ENCODE results near the gene HHIPL1. TPM values are rescaled to one million over a fixed set of nuclear protein-coding genes. Genes with fewer than 3 reads are reported as not detected.

The HHIPL1 gene
- total RNA-seq, 1 donor from 2014 or later: 0.86 TPM

DNA sequence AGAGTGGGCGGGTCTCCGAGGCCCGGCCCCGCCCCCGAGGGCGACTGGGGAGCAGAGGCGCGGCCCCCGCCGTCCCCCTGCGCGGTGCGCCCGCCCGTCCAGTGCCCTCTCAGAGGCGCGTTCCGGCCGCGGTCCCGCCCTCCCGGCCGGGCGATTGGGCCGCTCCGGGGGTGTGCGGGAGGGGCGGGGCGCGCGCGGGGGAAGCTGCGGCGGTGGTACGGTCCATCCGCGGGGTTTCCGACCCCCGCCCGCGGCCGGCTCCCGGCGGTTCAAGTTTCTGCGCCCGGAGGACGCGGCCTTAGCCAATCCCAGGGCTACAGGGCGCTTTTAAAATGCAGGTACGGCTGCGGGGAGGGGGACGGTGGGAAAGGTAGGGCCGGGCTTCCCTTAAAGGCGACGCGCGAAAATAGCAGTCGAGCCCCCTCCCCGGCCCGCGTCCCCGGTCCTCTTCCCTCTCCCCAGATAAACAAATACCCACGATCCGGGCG is 40.6 kb upstream of the HHIPL1 start:
- H3K27ac ChIP-seq (ENCODE audit: low read depth, low read length): peak overlapping the region; percentile 57
- peak overlapping the region; percentile 96 for H2AFZ ChIP-seq (ENCODE audit: low read depth, low read length)
- H3K4me1 ChIP-seq (ENCODE audit: insufficient read depth, low read length): peaks cover 30% of the 10 kb centered on the region

GRCh38 chr14:99604766-99605298 is 40.1 kb upstream of the HHIPL1 start:
- Mint-ChIP-seq H3K27me3 (ENCODE audit: low read depth, unreplicated experiment) (peaks cover 26% of the 10 kb centered on the region), H3K4me1 (ENCODE audit: low read depth, unreplicated experiment) (peaks cover 14% of the 10 kb centered on the region), H3K4me3 (ENCODE audit: unreplicated experiment) (peak overlapping the region; percentile 84), H3K27ac (ENCODE audit: unreplicated experiment) (peak overlapping the region; percentile 47), H3K36me3 (ENCODE audit: low read depth, unreplicated experiment) (no peaks in the 10 kb centered on the region), H3K9me3 (ENCODE audit: unreplicated experiment) (no peaks in the 10 kb centered on the region)
- Histone ChIP-seq H3K4me2 (ENCODE audit: low read length) (peak overlapping the region; percentile 94), H3K4me1 (ENCODE audit: insufficient read depth, low read length) (peaks cover 30% of the 10 kb centered on the region), H3K27ac (ENCODE audit: low read depth, low read length) (peak overlapping the region; percentile 57), H3K9ac (ENCODE audit: low read length) (peak overlapping the region; percentile 80), H3K4me3 (ENCODE audit: insufficient read depth, low read depth, low read length) (peak overlapping the region; percentile 70), H3K27me3 (ENCODE audit: insufficient read depth, low read length) (no peaks in the 10 kb centered on the region), H3K79me2 (ENCODE audit: insufficient read depth, low read length) (peaks cover 39% of the 10 kb centered on the region), H3K9me3 (ENCODE audit: insufficient read depth, low read depth, low read length) (no peaks in the 10 kb centered on the region), H2AFZ (ENCODE audit: low read depth, low read length) (peak overlapping the region; percentile 96), H3K36me3 (ENCODE audit: insufficient read depth, low read length) (no peaks in the 10 kb centered on the region), H4K20me1 (ENCODE audit: insufficient read depth, low read length) (peaks cover 33% of the 10 kb centered on the region)
- DNase-seq (ENCODE audit: low read depth) (peak; percentile 14), FAIRE-seq (no peak)
- TF ChIP-seq EZH2 (IDR thresholded peaks at IDR 0.05; ENCODE audit: insufficient read depth, low read length): no peak
- TF ChIP-seq, protein P1, sequence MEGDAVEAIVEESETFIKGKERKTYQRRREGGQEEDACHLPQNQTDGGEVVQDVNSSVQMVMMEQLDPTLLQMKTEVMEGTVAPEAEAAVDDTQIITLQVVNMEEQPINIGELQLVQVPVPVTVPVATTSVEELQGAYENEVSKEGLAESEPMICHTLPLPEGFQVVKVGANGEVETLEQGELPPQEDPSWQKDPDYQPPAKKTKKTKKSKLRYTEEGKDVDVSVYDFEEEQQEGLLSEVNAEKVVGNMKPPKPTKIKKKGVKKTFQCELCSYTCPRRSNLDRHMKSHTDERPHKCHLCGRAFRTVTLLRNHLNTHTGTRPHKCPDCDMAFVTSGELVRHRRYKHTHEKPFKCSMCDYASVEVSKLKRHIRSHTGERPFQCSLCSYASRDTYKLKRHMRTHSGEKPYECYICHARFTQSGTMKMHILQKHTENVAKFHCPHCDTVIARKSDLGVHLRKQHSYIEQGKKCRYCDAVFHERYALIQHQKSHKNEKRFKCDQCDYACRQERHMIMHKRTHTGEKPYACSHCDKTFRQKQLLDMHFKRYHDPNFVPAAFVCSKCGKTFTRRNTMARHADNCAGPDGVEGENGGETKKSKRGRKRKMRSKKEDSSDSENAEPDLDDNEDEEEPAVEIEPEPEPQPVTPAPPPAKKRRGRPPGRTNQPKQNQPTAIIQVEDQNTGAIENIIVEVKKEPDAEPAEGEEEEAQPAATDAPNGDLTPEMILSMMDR (IDR thresholded peaks at IDR 0.05; ENCODE audit: insufficient read depth, low read depth, low read length): no peak

More for the DNA sequence above, 40.6 kb upstream of the HHIPL1 start:
- peak overlapping the region; percentile 70 for H3K4me3 ChIP-seq (ENCODE audit: insufficient read depth, low read depth, low read length)
- TF ChIP-seq EZH2 (IDR thresholded peaks at IDR 0.05; ENCODE audit: insufficient read depth, low read length): no peak
- TF ChIP-seq, protein P1 (IDR thresholded peaks at IDR 0.05; ENCODE audit: insufficient read depth, low read depth, low read length): no peak
- peak overlapping the region; percentile 80 for H3K9ac ChIP-seq (ENCODE audit: low read length)
- peaks cover 44% of the 10 kb centered on the region for H3K79me2 ChIP-seq (ENCODE audit: insufficient read depth, low read length)
- DNase-seq (ENCODE audit: low read depth): peak; percentile 88
- peak overlapping the region; percentile 94 for H3K4me2 ChIP-seq (ENCODE audit: low read length)
- peaks cover 22% of the 10 kb centered on the region for H3K27me3 Mint-ChIP-seq (ENCODE audit: low read depth, unreplicated experiment)
- peak overlapping the region; percentile 47 for H3K27ac Mint-ChIP-seq (ENCODE audit: unreplicated experiment)
- no peaks in the 10 kb centered on the region for H3K9me3 ChIP-seq (ENCODE audit: insufficient read depth, low read depth, low read length)
- no peaks in the 10 kb centered on the region for H3K36me3 ChIP-seq (ENCODE audit: insufficient read depth, low read length)
- FAIRE-seq: no peak
- no peaks in the 10 kb centered on the region for H3K9me3 Mint-ChIP-seq (ENCODE audit: unreplicated experiment)
- no peaks in the 10 kb centered on the region for H3K27me3 ChIP-seq (ENCODE audit: insufficient read depth, low read length)
- H3K36me3 Mint-ChIP-seq (ENCODE audit: low read depth, unreplicated experiment): no peaks in the 10 kb centered on the region
- H4K20me1 ChIP-seq (ENCODE audit: insufficient read depth, low read length): peaks cover 37% of the 10 kb centered on the region
- H3K4me3 Mint-ChIP-seq (ENCODE audit: unreplicated experiment): peak overlapping the region; percentile 84
- H3K4me1 Mint-ChIP-seq (ENCODE audit: low read depth, unreplicated experiment): peaks cover 14% of the 10 kb centered on the region
